Measurements from ENCODE around the gene DDAH1.

DDAH1 gene

DNA sequence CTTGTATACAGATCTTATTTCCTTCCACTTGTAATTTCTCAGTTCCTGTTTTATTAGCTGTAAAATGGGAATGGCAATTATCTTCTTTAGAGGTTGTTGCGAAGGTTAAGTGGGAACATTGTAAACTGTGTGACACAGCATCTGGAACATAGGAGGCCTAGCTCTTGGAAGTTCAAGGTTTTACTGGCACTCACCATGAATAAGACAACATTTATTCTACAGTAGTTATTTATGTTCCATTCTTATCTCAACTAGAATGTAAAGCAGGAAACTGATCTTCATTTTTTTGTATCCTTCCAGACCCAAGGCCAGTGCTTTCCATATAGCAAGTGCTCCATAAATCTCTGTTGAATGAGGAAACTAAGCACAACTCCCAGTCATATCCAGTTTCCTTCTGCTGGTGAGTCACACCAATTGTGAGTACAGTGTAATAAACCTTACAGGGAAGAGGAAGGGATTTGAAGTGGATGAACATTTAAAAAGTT is 189.9 kb downstream of the DDAH1 start:
- DNase-seq (ENCODE audit: low spot score) = no peak

DNA sequence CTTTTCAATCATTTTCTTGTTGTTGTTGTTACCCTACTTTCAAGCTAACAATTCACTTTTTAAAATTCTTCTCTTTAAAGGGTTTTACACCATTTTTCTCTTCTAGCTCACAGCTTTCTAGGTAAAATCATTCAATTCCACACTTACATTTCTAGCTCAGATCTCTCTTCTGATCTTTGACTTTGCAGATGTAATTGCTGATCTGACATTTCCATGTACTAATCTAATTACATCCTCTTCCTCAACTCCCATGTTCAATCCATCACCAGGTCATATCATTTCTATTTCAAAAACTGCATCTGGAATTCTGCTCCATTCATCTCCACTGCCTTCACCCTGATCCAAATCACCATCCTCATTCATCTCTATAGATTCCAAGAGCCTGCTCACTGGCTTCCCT is 191.6 kb downstream of the DDAH1 start:
- DNase-seq (ENCODE audit: low spot score) = no peak

DNA sequence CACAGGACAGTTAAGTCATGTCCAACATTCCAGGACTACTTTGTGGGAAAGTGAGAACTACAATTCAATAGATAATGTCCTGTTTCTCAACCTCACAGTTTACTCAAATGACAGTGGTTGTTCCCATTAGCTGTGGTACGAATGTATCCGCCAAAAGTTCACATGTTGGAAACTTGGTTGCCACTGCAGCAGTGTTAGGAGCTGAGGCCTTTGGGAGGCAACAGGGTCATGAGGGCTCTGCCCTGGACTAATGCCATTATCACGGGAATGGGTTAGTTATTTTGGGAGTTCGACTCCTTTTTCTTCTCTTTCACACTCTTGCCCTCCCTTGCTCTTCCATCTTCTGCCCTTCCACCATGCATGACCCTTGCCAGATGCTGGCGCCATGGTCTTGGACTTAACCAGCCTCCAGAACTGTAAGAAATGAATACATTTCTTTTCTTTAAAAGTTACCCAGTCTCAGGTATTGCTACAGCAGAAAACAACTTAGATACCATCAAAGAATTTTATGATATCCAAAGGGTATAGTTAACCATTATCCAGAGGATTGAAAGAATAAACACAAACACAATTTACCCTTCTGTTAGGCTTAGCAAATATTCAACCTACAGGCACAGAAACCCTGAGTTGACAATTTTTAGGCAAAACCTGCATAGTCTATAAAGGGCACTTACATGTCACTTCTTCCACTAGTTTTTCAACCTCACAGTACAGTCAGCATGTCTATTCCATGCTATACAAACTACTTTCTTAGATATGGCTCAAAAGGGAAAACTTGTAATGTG is 196.0 kb downstream of the DDAH1 start:
- DNase-seq (ENCODE audit: low spot score) = no peak
